Urinary bladder (tissue), 4 donors: ENCODE measurements around the gene WWTR1. TPM values are rescaled to one million over a fixed set of nuclear protein-coding genes. Genes with fewer than 3 reads are reported as not detected.

ENCODE experiments used
- DNase-seq: peaks from one replicate; pipeline ENCODE4 v3.0.0-alpha.2; 2015; ENCODE audit errors: extremely low spot score
- H3K27ac ChIP-seq: one replicate; pipeline ENCODE4 v1.5.1; 2013; ENCODE audit warnings: low read depth, mild to moderate bottlenecking, moderate library complexity
- H3K36me3 ChIP-seq: one replicate; pipeline ENCODE4 v1.6.1; 2013; ENCODE audit warnings: mild to moderate bottlenecking, moderate library complexity; ENCODE audit not compliant: insufficient read depth
- H3K4me1 ChIP-seq: one replicate; pipeline ENCODE4 v1.6.1; 2013; ENCODE audit warnings: mild to moderate bottlenecking, moderate library complexity; ENCODE audit not compliant: insufficient read depth
- H3K4me3 ChIP-seq: one replicate; pipeline ENCODE4 v1.5.1; 2013; ENCODE audit warnings: low read depth, low read length
- WGBS: extraction: QIAGEN DNeasy Blood & Tissue Kit; methylation state at CpG from one replicate; pipeline ENCODE4 v1.1.7; 2013; 5-methylcytosine and 5-hydroxymethylcytosine counted together
- polyA plus RNA-seq: library from polyadenylated mRNA; stranded (reverse); fragments of 200-250 nt; gene quantifications from one replicate; pipeline ENCODE4 v1.2.3, GENCODE V29; 2013
- total RNA-seq: library from RNA; depleted of rRNA; stranded (reverse); fragments of >200 nt; gene quantifications from one replicate; pipeline ENCODE4 v1.2.3, GENCODE V29; 2014
- donor health status: healthy with polysubstance abuse.
- donor health status: healthy.

The WWTR1 gene
- total and polyA plus RNA-seq, 2 donors, result 136 to 155 TPM

DNA sequence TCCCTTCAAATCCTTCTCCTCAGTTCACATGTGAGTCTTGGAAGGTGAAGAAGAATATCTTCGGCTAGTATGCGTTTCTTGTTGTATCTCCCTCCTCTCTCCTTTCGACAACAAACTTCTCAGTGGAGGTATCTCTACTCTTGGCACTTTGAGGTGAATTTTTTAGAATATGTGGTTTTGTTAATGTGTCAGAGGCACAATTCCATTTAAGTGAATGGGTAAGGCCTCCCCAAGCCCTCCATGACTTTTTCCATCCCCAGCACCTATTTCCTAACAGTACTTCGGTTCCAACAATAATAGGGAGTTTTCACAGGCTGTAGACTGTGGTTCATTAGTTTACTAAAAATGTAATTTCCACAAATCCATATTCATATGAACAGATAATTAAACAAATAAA, 109.2 kb downstream of the WWTR1 start:
- Histone ChIP-seq H3K4me3 (no peak overlapping the region), H3K4me1 (no peaks in the 10 kb centered on the region), H3K27ac (peak overlapping the region; percentile 60), H3K36me3 (no peaks in the 10 kb centered on the region)
- WGBS, result 74% methylated on average over 4 of the region's 4 CpGs
- DNase-seq, result no peak

DNA sequence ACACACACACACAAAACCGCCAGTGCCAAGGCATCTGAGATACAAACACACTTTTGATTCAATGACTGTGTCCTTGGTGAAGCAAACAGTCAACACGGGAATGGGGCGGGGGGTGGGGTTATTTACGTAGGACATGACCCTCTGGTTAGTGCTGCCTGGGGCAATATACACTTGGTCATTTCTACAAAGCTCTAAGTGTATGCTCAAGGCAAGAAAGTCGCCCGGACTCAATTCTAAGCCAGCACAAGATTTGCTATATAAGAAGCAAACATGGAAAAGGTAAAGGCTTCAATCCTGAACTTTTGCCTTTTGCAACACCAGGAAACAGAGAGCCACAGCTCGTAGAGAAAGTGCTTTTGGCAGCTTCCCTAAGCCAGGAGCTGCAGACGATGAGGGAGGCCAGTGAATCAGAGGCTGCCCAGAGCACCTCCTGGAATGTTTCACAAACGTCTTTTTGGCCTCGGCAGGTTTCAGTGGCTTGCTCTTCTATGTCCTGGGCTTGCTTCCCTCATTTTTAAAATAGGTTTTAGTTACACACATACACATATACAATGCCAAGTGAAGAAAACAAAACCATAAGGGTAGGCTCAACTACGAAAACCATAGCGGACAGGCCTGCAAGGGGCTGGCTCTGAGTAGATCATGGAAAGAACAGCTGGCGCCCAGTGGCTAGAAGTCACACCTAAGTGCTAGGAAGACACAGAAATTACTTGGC, 109.7 kb downstream of the WWTR1 start:
- no peaks in the 10 kb centered on the region for H3K4me1 ChIP-seq
- 27% methylated on average over 13 of the region's 13 CpGs for WGBS
- peak overlapping the region; percentile 60 for H3K27ac ChIP-seq

DNA sequence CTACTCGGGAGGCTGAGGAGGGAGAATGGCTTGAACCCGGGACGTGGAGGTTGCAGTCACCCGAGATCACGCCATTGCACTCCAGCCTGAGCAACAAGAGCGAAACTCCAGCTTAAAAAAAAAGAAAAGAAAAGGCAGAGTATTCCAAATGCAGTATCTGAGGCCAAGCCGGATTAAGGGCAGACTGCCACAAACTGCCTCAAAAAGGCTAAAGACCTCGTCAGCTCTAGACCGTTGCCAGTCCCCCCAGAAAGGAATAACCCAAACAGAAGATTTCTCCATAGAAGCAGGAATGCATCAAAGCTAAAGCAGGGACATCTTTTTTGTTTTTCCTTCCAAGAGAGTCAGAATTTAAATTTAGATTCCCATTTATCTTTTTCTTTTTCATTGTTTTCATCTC, 110.4 kb downstream of the WWTR1 start:
- peak; percentile 60 for DNase-seq
- Histone ChIP-seq H3K4me3 (no peak overlapping the region), H3K4me1 (no peaks in the 10 kb centered on the region), H3K27ac (no peak overlapping the region), H3K36me3 (no peaks in the 10 kb centered on the region)
- 21% methylated on average over 9 of the region's 9 CpGs for WGBS

More for the DNA sequence above, 109.7 kb downstream of the WWTR1 start:
- Histone ChIP-seq H3K4me3 (no peak overlapping the region), H3K36me3 (no peaks in the 10 kb centered on the region)
- no peak for DNase-seq

DNA sequence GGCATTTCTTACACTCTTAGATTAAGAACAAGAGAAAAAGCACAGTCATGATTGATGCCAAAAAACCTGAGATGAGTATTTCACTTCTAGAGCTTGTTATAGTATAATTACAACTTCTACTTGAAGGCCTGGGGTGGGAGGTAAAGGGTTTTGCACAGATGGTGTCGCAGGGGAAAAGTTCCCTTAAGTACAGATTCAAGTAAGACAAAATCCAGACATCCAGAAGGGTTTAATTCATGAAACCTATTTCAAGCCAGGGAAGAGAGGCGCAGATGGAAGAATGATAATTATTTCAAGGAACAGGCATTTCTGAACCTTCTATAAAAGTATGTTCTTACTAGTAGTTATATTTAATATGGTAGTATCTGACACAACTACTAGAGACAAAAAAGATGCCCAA, 112.8 kb downstream of the WWTR1 start:
- Histone ChIP-seq H3K36me3 (peaks cover 1% of the 10 kb centered on the region), H3K27ac (no peak overlapping the region), H3K4me3 (no peak overlapping the region), H3K4me1 (no peaks in the 10 kb centered on the region)
- DNase-seq, result no peak
- 67% methylated on average over 2 of the region's 2 CpGs for WGBS

DNA sequence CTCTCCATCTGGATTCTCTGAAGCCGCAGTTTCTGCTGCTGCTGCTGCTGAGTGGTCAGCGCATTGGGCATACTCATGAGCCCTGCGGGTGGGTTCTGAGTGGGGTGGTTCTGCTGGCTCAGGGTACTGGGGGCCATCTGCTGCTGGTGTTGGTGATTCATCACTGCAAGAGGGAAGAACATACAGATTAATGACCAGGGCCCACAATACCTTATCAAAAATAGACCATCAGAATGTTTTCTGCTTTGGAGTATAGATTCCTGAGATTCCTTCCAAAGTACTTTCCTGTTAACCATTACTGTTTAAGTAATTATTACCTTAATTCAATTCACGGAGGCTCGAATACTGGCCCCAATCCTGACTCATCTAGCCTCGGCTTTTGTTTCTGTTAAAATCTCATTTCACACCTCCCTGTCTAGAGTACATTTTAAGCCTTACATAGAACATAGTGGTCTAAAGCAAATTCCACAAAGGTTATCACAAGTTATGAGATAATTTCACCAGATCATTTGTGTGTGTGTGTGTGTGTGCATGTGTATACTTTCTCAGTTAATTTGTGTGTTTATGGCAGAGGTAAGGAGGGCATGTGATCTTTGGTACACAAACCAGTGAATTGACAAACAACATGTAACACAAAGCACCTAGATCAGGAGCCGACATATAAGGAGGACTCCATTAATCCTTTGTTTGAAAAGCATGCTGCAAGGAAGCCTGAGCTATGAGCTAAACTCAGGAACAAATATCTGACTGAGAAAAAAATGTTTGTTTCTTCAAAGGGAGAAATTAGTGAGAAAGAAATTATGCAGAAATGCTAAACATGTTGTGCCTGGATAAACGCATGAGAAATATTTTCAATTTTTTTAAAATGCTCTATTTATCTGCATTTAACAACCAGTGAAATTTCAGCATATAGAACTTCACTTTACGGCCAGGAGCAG, 115.2 kb downstream of the WWTR1 start:
- Histone ChIP-seq H3K4me3 (no peak overlapping the region), H3K4me1 (no peaks in the 10 kb centered on the region), H3K27ac (no peak overlapping the region), H3K36me3 (peaks cover 1% of the 10 kb centered on the region)
- no peak for DNase-seq
- WGBS, result 76% methylated on average over 9 of the region's 9 CpGs

DNA sequence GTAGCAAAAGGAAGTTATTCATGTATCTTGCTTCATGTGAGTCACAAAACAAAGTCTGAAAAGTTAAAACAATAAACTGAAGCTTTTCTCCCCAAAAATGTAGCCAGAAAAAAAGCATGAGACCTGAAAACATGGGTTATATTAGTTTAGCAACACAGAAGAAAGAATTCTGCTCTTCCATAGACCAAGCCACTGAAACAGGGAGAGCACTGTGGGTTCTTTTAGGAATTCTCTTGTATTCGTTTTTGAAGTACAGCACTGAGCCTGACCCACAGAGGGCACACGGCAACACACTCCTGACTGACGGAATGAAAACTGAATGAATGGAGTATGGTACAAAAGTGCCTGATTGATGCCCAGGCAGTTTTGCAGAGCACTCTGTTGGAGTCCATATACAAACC, 116.7 kb downstream of the WWTR1 start:
- Histone ChIP-seq H3K36me3 (peaks cover 1% of the 10 kb centered on the region), H3K4me1 (no peaks in the 10 kb centered on the region), H3K4me3 (no peak overlapping the region), H3K27ac (no peak overlapping the region)
- WGBS, result 64% methylated on average over 3 of the region's 3 CpGs
- DNase-seq, result no peak

DNA sequence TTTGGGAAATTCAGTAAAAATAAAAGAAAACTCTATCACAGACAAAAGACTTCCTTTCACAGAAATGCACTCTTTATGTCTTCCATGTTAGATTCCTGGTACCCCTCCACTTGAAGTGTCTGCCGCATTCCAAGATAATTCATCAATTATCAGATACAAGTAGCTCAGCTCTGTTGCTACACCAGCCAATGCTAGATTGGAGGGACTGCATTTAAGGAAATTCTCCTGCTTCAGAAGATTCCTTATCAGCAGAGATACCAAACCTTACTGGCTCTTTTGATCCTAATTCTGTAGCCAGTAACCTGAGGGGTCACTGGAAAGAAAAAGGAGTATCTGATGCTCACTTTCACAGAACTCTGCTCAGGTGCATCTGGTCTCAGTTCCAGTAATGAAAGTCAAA, 119.5 kb downstream of the WWTR1 start:
- DNase-seq, result no peak
- no peak overlapping the region for H3K27ac ChIP-seq
- peaks cover 1% of the 10 kb centered on the region for H3K36me3 ChIP-seq
- 90% methylated on average over 1 of the region's 1 CpG for WGBS
- H3K4me1 ChIP-seq, result no peaks in the 10 kb centered on the region
- H3K4me3 ChIP-seq, result no peak overlapping the region

GRCh38 chr3:149536429-149536828, 121.4 kb downstream of the WWTR1 start:
- Histone ChIP-seq H3K36me3 (no peaks in the 10 kb centered on the region), H3K4me3 (no peak overlapping the region), H3K27ac (no peak overlapping the region), H3K4me1 (peaks cover 1% of the 10 kb centered on the region)
- DNase-seq, result no peak
- WGBS, result 20% methylated on average over 11 of the region's 11 CpGs

- Histone ChIP-seq H3K36me3 (no peaks in the 10 kb centered on the region), H3K27ac (no peak overlapping the region), H3K4me1 (peaks cover 1% of the 10 kb centered on the region), H3K4me3 (no peak overlapping the region)
- WGBS, result 32% methylated on average over 8 of the region's 8 CpGs
- DNase-seq, result no peak
These were observed 122.5 kb downstream of the WWTR1 start for GRCh38 chr3:149535333-149535685.

GRCh38 chr3:149534671-149535332, 123.0 kb downstream of the WWTR1 start:
- H3K4me1 ChIP-seq, result peaks cover 1% of the 10 kb centered on the region
- 23% methylated on average over 3 of the region's 3 CpGs for WGBS
- H3K36me3 ChIP-seq, result no peaks in the 10 kb centered on the region
- DNase-seq, result no peak
- no peak overlapping the region for H3K27ac ChIP-seq
- H3K4me3 ChIP-seq, result no peak overlapping the region

GRCh38 chr3:149534082-149534481, 123.7 kb downstream of the WWTR1 start:
- 92% methylated on average over 4 of the region's 4 CpGs for WGBS
- H3K36me3 ChIP-seq, result no peaks in the 10 kb centered on the region
- peaks cover 1% of the 10 kb centered on the region for H3K4me1 ChIP-seq

GRCh38 chr3:149532489-149533180, 125.2 kb downstream of the WWTR1 start:
- no peak for DNase-seq
- WGBS, result 42% methylated on average over 8 of the region's 8 CpGs
- H3K36me3 ChIP-seq, result no peaks in the 10 kb centered on the region
- no peak overlapping the region for H3K27ac ChIP-seq
- H3K4me3 ChIP-seq, result no peak overlapping the region
- peaks cover 1% of the 10 kb centered on the region for H3K4me1 ChIP-seq

More at GRCh38 chr3:149534082-149534481, 123.7 kb downstream of the WWTR1 start:
- no peak for DNase-seq
- no peak overlapping the region for H3K27ac ChIP-seq
- H3K4me3 ChIP-seq, result no peak overlapping the region

DNA sequence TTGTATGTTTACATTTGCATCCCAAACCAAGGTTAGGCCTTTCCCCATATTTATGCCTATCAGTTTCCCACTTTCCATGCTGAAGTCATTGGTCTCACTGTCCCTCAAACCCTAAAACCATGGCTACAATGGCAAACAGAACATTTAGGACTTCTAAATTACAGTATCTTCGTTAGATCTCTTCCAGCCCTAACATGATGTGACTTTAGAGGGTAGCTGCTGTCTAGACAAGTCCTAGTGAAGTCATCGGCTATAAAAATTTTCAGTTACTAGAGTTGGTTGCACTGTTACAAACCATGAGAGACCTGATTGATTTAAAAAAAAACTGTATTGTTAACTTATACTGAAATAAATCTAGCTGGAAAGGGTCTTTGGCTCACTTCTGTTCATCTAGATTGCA, 128.7 kb downstream of the WWTR1 start:
- no peak overlapping the region for H3K27ac ChIP-seq
- DNase-seq, result no peak
- peaks cover 1% of the 10 kb centered on the region for H3K4me1 ChIP-seq
- 79% methylated on average over 2 of the region's 2 CpGs for WGBS
- H3K4me3 ChIP-seq, result no peak overlapping the region
- no peaks in the 10 kb centered on the region for H3K36me3 ChIP-seq
